GM18511 (cell line): Measurements from ENCODE around the gene KATNIP.
A peak's percentile ranks its signal among the peaks of the same experiment; 100 is the strongest.
"Not testable (repeated sequence)": the region's sequence is repeated elsewhere in the genome, so short reads cannot be mapped to it uniquely, and the experiment has no call there.

Source experiments
- ATAC-seq: cut with Tn5 transposase; IDR thresholded peaks from one replicate; pipeline ENCODE4 v1.9.1; 2021; ENCODE audit warnings: mild to moderate bottlenecking, moderate library complexity; ENCODE audit not compliant: unreplicated experiment

Gene KATNIP

DNA sequence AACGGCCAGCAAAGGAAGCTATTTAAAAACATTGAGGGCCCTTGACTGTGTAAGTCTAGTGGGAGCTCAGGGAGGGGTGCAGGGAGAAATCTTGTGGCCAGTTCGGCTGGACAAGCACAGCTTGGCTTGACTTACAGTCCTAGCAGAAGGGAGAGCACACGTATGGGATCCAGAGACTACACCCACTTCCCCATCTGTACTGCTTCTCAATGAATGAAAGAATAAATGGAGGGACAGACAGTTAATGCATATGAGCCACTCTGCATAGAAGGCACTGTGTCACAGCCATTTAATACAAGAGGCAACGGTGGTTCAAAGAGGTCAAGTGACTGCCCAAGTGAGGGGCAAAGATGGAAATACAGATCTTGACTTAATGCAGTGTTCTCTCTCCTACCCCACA lies 15.7 kb upstream of the KATNIP start:
- no peak for ATAC-seq

GRCh38 chr16:27538528-27538927 lies 11.4 kb upstream of the KATNIP start:
- no peak for ATAC-seq

DNA sequence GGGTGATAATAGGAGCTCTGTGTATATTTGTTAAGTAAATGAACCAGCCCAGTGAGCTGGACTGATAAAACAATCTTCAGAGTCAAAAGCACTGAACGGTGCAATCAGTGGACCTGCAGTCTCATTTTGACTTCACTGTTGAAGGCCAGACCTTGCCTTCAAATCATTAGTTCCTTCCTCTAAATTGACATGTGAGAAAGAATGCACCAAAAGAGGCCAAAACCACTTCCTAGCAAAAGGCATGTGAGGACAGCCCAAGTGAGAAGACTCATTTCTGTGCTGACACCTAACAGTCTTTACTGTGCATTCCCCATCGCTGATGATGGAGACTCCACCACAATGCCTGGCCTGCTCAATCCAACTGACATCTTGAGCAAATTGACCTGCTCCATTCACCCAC lies 10.8 kb upstream of the KATNIP start:
- ATAC-seq: no peak

GRCh38 chr16:27539636-27540035 lies 10.3 kb upstream of the KATNIP start:
- no peak for ATAC-seq

DNA sequence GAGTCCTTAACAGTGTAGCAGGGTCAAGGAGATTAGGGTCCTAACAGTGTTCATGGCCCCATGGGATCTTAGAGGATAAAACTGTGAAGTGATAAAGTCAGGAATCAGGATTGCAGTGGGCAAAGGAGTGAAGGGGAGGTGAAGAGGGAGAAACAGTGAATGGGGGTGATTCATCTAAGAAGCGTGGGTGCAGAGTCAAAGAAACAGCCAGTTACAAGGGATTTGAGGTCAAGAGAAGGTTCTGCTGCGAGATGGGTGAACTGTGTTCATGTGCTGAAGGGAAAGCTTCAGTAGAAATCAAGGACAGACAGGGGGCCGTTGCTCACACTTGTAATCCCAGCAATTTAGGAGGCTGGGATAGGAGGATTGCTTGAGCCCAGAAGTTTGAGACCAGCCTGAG lies 6.1 kb upstream of the KATNIP start:
- ATAC-seq: no peak

DNA sequence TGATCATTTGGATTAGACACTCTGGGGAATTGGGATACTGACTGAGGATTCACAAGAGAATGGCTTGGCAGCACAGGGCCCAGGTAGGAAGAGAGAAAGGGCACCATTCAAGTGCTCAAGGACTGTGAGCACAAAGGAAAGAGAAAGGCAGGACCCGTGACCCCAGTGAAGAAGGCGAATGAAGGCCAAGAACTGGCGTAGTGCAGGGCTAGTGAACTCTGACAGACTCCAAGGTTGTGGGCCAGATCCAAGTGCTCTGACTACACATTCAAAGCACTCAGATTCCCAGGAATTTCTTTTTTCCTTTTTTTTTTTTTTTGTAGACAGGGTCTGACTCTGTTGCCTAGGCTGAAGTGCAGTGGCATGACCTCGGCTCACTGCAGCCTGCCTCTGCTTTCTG lies 5.3 kb upstream of the KATNIP start:
- no peak for ATAC-seq

GRCh38 chr16:27547134-27547533 lies 2.8 kb upstream of the KATNIP start:
- ATAC-seq: no peak

GRCh38 chr16:27547851-27548250 lies 2.1 kb upstream of the KATNIP start:
- no peak for ATAC-seq

- ATAC-seq: peak; percentile 41
Observed at GRCh38 chr16:27549464-27549745, 539 bp upstream of the KATNIP start.

- ATAC-seq: no peak
Observed at GRCh38 chr16:27550582-27550920, 607 bp downstream of the KATNIP start.

DNA sequence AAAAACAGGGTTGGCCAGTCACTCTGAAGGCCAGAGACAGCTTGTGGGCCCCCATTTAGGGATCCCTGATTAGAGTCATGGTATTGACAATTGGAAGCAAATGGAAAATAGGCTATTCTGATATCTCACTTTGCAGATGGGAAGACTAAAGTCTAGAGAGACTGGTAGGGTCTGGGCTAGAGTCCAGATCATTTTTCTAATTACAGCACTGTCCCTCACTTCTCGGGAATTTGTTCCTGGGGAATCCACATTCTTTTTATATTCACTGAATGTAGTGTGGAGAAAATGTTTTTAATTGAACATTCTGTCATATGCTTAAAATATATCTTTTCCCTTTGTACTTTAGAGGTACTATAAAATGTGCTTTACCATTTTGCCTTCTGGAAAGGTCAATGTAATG lies 1.1 kb downstream of the KATNIP start:
- ATAC-seq: no peak

- ATAC-seq: no peak
Observed at GRCh38 chr16:27556471-27556870, 6.5 kb downstream of the KATNIP start.

GRCh38 chr16:27558434-27558833 lies 8.5 kb downstream of the KATNIP start:
- no peak for ATAC-seq

DNA sequence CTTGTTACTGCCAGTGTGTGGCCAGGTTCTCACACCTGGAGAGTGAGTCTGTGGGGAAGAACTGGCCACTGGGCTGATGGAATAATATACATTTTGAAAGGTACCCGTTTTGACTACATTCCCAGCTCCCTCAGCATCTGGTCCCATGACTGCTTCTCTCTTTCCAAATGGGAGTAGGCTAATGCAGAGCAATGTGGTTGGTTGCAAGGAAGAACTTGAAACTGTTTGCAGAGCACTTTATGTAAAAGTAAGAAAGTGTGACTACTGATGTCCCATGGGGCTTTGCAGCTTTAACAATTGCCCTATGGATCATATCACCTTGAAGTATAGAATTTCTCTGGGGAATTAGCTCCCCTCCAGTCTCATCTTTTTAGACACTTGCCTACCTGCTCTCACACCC lies 9.0 kb downstream of the KATNIP start:
- ATAC-seq: no peak

- ATAC-seq: no peak
Observed at GRCh38 chr16:27561216-27561615, 11.3 kb downstream of the KATNIP start.

DNA sequence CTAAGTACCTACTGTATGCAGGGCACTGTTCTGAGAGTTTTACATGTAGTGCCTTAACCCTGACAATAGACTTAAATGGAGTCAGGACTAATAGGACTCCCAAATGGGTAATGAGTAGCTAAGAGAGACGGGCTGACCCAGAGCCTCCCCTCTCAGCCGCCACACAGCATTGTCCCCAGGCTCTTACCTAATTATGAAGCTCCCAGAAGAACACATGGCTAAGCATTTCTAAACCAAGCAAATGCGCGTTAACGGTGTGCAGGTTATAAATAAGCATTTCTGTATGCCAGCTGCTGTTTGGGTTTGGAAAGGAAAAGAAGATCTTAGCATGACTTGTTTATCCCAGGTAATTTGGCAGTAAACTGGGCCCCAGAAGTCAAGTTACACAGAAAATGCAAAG lies 14.3 kb downstream of the KATNIP start:
- ATAC-seq: no peak

DNA sequence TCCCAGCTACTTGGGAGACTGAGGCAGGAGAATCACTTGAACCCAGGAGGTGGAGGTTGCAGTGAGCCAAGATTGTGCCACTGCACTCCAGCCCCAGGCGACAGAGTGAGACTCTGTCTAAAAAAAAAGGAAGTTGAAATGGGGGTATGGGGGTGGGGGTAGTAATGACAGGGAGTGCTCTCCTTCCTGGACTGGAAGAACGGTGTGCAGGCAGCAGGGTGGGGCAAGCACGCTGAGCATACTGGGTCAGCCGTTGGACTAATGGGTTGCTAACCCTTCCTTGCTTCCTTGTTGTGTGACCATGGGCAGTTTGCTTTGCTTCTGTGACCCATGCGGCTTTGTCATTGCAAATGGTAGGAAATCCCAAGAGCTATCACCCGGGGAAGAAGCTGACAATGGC lies 16.5 kb downstream of the KATNIP start:
- ATAC-seq: no peak

- no peak for ATAC-seq
Observed at GRCh38 chr16:27568077-27568476, 18.1 kb downstream of the KATNIP start.

DNA sequence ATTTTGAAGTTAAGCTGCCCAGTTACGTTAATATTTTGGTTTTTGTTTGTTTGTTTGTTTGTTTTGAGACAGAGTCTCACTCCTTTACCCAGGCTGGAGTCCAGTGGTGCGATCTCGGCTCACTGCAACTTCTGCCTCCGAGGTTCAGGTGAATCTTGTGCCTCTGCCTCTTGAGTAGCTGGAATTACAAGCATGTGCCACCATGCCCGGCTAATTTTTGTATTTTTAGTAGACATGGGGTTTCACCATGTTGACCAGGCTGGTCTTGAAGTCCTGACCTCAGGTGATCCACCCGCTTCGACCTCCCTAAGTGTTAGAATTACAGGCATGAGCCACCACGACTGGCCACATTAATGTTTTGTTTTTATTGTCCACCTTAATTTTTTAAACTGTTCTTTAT lies 21.0 kb downstream of the KATNIP start:
- ATAC-seq: not testable (repeated sequence)

- ATAC-seq: no peak
Observed at GRCh38 chr16:27571433-27572326, 21.7 kb downstream of the KATNIP start.

GRCh38 chr16:27572711-27573110 lies 22.8 kb downstream of the KATNIP start:
- no peak for ATAC-seq

DNA sequence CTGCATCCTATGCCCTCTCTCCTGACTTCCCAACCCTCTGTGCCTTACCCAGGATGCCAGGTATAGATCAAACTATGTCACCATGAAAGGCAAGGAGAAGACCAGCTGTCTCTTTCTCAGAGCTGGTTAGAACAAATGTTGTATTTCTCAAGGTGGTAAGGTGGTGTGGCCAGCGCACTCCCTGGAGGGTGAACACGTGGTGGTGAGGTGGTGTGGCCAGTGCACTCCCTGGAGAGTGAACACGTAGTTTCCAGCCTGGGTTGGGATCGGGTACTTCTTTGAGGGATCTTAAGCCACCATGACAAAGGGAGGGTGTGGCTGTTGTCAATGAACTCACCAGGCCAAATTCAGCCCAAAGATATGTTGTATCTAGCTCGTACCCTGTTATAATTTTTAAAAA lies 26.8 kb downstream of the KATNIP start:
- no peak for ATAC-seq
